GM19468 (cell line): ENCODE measurements around the gene ESYT3.
"Not testable (repeated sequence)": the region's sequence is repeated elsewhere in the genome, so short reads cannot be mapped to it uniquely, and the experiment has no call there.

ENCODE experiments used
- ATAC-seq: cut with Tn5 transposase; IDR thresholded peaks from one replicate; pipeline ENCODE4 v1.9.1; 2021; ENCODE audit warnings: mild to moderate bottlenecking, moderate library complexity, moderate number of reproducible peaks; ENCODE audit not compliant: unreplicated experiment; ENCODE audit errors: extremely low read depth

The ESYT3 gene

DNA sequence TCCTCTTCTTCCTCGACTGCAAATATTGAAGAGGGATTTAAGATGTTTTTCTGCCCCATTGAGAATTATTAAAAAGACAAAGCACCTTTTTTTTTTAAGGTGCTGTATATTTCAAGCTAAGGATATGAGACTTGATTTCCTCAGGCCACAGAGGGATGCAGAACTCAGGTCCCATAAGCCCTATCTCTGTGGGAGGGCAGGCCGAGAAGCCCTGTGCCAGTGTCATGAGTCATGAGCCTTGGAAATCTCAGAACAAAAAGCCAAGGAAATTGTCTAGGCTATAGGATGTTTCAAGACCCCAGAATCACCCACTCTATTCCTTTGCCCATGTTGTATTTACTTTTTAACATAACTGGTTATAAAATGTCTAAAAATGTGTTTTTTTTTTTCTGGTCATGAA lies 7.3 kb downstream of the ESYT3 start:
- ATAC-seq = no peak

DNA sequence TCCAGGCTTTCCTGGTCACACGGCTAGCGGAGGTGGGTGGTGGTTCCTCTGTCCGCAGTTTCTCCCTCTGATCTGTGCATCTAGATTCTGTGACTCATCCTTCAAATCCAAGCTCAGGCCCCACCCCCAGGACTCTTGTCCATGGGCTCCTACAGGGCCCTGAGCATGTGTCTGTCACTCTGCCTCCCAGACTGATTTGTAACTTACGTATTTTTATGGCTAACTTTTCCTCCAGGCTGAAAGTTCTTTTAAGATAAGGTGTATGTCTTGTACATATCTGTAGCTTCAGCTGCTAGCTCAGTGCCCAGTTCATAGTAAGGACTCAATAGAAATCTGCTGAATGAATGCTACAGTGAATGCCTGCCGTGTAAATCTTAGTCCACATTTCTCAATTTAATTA lies 8.0 kb downstream of the ESYT3 start:
- no peak for ATAC-seq

- ATAC-seq = no peak
Observed at GRCh38 chr3:138443091-138443490, 8.7 kb downstream of the ESYT3 start.

GRCh38 chr3:138443521-138444503 lies 9.4 kb downstream of the ESYT3 start:
- ATAC-seq = no peak

DNA sequence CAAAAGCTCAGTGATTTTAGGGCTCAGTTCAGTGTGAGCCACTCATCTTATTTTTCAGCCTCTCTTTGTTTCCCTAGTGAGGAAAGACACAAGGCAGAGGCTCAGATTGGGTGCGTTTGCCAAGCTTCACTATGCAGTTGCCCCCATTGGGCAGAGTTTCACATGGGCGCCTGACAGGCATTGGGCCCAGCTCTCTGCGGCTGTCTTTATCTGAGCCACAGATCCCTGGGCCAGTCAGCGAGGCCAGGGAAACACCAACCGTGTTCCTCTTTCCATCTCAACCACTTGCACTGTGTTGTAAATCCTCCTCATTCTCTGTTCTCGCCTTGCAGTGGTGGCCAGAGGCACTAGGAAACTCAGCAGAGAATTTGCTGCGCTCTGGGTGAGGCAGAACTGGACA lies 10.8 kb downstream of the ESYT3 start:
- ATAC-seq = no peak

DNA sequence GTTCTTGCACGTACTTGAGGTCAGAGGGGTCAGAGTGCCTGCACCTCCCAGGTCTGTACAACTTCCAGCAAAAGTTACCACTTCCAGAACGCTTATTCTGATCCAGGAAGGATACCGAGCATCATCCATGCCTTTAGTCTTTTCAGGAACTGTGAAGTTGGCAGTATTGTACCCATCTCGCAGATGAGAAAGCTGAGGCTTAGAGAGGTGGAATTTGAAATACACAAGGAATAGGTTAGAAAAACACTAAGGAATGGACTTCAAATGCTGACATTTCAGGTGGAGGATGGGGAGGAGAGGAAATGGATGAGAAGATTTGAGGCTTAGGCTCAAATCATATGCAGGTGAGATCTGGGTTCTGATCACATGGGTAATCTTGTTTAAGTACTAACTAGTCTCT lies 11.2 kb downstream of the ESYT3 start:
- no peak for ATAC-seq

- ATAC-seq = no peak
Observed at GRCh38 chr3:138448631-138449030, 14.2 kb downstream of the ESYT3 start.

- ATAC-seq = no peak
Observed at GRCh38 chr3:138449490-138449889, 15.1 kb downstream of the ESYT3 start.

DNA sequence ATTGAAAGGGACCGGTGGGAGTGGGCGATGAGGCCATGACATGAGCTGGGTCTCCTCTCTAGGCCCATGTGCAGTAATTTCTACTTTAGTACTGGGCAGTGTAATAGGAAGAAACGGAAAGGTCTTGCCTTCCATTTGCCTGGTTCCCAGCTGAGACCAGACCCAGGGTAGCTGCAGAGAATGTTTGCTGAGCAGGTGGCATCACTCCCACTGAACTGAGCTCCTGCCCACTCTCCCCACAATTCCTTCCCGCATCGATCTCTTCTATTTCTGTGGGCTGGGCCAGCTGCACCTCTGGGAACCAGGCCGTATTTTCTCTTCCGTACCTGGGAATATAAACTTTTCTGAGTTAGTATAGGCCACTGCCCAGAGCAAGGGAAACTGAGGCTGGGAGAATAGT lies 15.8 kb downstream of the ESYT3 start:
- no peak for ATAC-seq

DNA sequence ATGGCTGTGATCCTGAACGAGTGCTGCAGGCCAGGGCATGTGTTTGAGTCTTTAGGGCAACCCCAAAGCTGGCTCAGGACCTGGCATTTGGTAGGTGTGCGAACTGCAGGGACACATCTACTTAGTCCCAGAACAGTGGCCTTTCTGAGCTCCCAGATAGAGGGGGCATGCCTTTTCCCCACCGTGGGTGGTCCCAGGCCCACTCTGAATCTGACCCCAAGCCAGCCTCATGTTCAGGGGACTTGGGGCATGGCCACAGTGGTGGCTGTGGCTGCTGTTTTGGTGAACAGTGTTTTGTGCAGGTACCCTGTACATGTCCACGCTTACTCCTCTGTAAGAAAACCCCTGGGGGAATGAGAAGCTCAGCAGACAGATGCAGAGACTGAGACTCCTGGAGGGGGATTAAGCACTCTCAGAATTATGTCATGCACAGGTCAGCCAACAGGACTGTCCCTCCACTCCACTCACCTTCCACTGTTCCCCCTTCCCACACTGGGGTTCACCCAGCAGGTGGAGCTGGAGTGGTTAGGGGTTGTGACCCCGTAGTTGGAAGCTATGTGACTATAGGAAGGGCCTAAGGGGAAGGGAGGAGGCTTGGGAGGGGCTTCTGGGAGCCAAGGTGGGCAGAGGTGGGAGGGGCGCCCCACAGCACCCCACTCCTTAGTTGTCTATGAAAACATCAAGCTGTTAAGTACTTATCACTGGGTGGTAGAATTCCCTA lies 16.4 kb downstream of the ESYT3 start:
- ATAC-seq = no peak

- ATAC-seq = no peak
Observed at GRCh38 chr3:138451595-138452162, 17.3 kb downstream of the ESYT3 start.

- ATAC-seq = no peak
Observed at GRCh38 chr3:138452436-138452835, 18.0 kb downstream of the ESYT3 start.

- ATAC-seq = not testable (repeated sequence)
Observed at GRCh38 chr3:138453940-138454339, 19.5 kb downstream of the ESYT3 start.

GRCh38 chr3:138455801-138456716 lies 21.6 kb downstream of the ESYT3 start:
- no peak for ATAC-seq

DNA sequence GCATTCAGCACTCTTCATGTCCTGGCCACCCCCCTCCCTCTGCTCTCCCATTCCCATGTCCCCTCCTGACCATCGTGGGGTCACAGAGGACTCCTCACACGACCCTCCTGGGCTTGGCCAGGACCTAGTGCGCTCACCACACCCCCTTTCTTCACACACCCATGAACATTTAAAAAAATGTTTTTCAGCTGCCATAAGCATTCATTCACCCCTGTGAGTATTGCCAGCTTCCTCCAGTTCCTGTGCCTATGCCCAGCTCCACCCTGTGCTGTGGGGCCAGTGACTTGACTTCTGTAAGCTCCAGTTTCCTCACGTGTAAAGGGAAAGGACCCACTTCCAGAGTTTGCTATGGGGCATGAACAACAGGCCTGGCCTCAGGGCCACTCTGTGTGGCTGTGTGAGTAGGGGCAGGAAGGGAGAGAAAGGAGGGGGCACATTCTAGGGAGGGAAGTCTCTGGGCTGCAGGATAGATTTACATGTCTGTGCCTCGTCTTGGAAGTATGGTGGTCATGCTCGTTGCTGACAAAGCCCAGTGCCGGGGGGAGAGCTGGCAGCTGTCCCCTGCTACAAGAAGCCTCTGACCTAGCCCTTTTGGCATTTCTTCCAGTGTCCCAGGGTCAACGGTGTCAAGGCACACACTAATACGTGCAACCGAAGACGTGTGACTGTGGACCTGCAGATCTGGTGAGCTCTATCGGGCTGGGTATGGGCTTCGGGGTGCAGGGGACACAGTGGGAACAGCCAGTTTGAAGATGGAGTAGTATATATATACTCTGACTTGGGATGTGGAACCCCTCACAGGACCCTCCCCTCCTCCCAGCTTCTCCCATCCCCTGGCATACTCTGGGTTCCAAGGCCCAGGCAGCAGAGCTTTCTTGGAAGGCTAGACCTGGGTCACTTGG lies 22.8 kb downstream of the ESYT3 start:
- no peak for ATAC-seq

- ATAC-seq = no peak
Observed at GRCh38 chr3:138457863-138458735, 23.7 kb downstream of the ESYT3 start.

GRCh38 chr3:138458774-138459499 lies 24.5 kb downstream of the ESYT3 start:
- ATAC-seq = no peak
